Ishikawa (cell line): ENCODE measurements around the gene ABCC4.

ENCODE experiments used
- CEBPB ChIP-seq: IDR thresholded peaks from 2 replicates; pipeline ENCODE4 v1.6.1; 2012
- EGR1 ChIP-seq: IDR thresholded peaks from 2 replicates; pipeline ENCODE4 v1.6.1; 2012
- EP300 ChIP-seq: IDR thresholded peaks from 2 replicates; pipeline ENCODE4 v1.6.1; 2012; ENCODE audit warnings: borderline replicate concordance
- MAX ChIP-seq: IDR thresholded peaks from 2 replicates; pipeline ENCODE4 v1.6.1; 2012
- NFIC ChIP-seq: IDR thresholded peaks from 2 replicates; pipeline ENCODE4 v1.6.1; 2012
- RAD21 ChIP-seq: IDR thresholded peaks from 2 replicates; pipeline ENCODE4 v1.6.1; 2012; ENCODE audit warnings: low read depth
- REST ChIP-seq: IDR thresholded peaks from 2 replicates; pipeline ENCODE4 v1.6.1; 2012; ENCODE audit warnings: low read depth, mild to moderate bottlenecking
- TAF1 ChIP-seq: IDR thresholded peaks from 2 replicates; pipeline ENCODE4 v1.6.1; 2012; ENCODE audit warnings: low read depth, mild to moderate bottlenecking
- TCF12 ChIP-seq: IDR thresholded peaks from 2 replicates; pipeline ENCODE4 v1.6.1; 2012; ENCODE audit warnings: low read depth
- USF1 ChIP-seq: IDR thresholded peaks from 2 replicates; pipeline ENCODE4 v1.6.1; 2012
- YY1 ChIP-seq: IDR thresholded peaks from 2 replicates; pipeline ENCODE4 v1.6.1; 2012; ENCODE audit warnings: low read depth
- ZBTB7A ChIP-seq: IDR thresholded peaks from 2 replicates; pipeline ENCODE4 v1.6.1; 2012; ENCODE audit warnings: low read depth

GRCh38 chr13:95091755-95092154 lies 209.5 kb downstream of the ABCC4 start:
- TF ChIP-seq CEBPB = no peak
- no peak for TF ChIP-seq ZBTB7A
- TF ChIP-seq EGR1 = no peak
- no peak for TF ChIP-seq TCF12
- TF ChIP-seq USF1 = no peak
- TF ChIP-seq YY1 = no peak
- TF ChIP-seq MAX = no peak
- no peak for TF ChIP-seq EP300
- TF ChIP-seq RAD21 = no peak
- TF ChIP-seq NFIC = no peak
- no peak for TF ChIP-seq REST
- TF ChIP-seq TAF1 = no peak
